Astrocyte (in vitro differentiated cells and primary cell): Measurements from ENCODE around the gene DNASE1L3. TPM values are rescaled to one million over a fixed set of nuclear protein-coding genes. Genes with fewer than 3 reads are reported as not detected.

Source experiments
- DNase-seq: peaks from one replicate; pipeline ENCODE4 v3.0.0-alpha.2; 2010; ENCODE audit warnings: low read depth
- FAIRE-seq: peaks from 2 replicates; lab custom pipeline; 2011; peaks lifted over from hg19 to GRCh38; lab: Jason Lieb, UNC
- H2AFZ ChIP-seq: 2 replicates; pipeline ENCODE4 v1.6.0; 2012; ENCODE audit warnings: low read depth, low read length, inconsistent platforms
- H3K27ac ChIP-seq: 2 replicates; pipeline ENCODE4 v1.5.1; 2011; ENCODE audit warnings: low read depth, low read length, inconsistent platforms
- H3K27me3 ChIP-seq: 2 replicates; pipeline ENCODE4 v1.6.0; 2011; ENCODE audit warnings: low read length, inconsistent platforms; ENCODE audit not compliant: insufficient read depth
- H3K36me3 ChIP-seq: 2 replicates; pipeline ENCODE4 v1.5.1; 2011; ENCODE audit warnings: low read length, inconsistent platforms; ENCODE audit not compliant: insufficient read depth
- H3K4me1 ChIP-seq: 2 replicates; pipeline ENCODE4 v1.5.1; 2011; ENCODE audit warnings: low read length, inconsistent platforms; ENCODE audit not compliant: insufficient read depth
- H3K4me2 ChIP-seq: 2 replicates; pipeline ENCODE4 v1.6.0; 2012; ENCODE audit warnings: low read length, inconsistent platforms
- H3K4me3 ChIP-seq: 2 replicates; pipeline ENCODE4 v1.5.1; 2011; ENCODE audit warnings: low read depth, mild to moderate bottlenecking, low read length, inconsistent platforms; ENCODE audit not compliant: insufficient read depth
- H3K79me2 ChIP-seq: 2 replicates; pipeline ENCODE4 v1.6.0; 2012; ENCODE audit warnings: mild to moderate bottlenecking, low read length, inconsistent platforms; ENCODE audit not compliant: insufficient read depth
- H3K9ac ChIP-seq: 2 replicates; pipeline ENCODE4 v1.6.0; 2012; ENCODE audit warnings: mild to moderate bottlenecking, low read length, inconsistent platforms
- H3K9me3 ChIP-seq: 2 replicates; pipeline ENCODE4 v1.5.1; 2012; ENCODE audit warnings: low read depth, mild to moderate bottlenecking, low read length, inconsistent platforms; ENCODE audit not compliant: insufficient read depth
- H4K20me1 ChIP-seq: 2 replicates; pipeline ENCODE4 v1.6.0; 2012; ENCODE audit warnings: low read length, inconsistent platforms; ENCODE audit not compliant: insufficient read depth
- H3K27ac Mint-ChIP-seq: one replicate; pipeline ENCODE4 v1.8.0; 2021; ENCODE audit warnings: mild to moderate bottlenecking, mixed read lengths; ENCODE audit not compliant: unreplicated experiment
- H3K27me3 Mint-ChIP-seq: one replicate; pipeline ENCODE4 v1.8.0; 2021; ENCODE audit warnings: low read depth, mixed read lengths; ENCODE audit not compliant: unreplicated experiment
- H3K36me3 Mint-ChIP-seq: one replicate; pipeline ENCODE4 v1.8.0; 2021; ENCODE audit warnings: low read depth, mixed read lengths; ENCODE audit not compliant: unreplicated experiment
- H3K4me1 Mint-ChIP-seq: one replicate; pipeline ENCODE4 v1.8.0; 2021; ENCODE audit warnings: low read depth, mixed read lengths; ENCODE audit not compliant: unreplicated experiment
- H3K4me3 Mint-ChIP-seq: one replicate; pipeline ENCODE4 v1.8.0; 2021; ENCODE audit warnings: mild to moderate bottlenecking, moderate library complexity, mixed read lengths; ENCODE audit not compliant: unreplicated experiment
- H3K9me3 Mint-ChIP-seq: one replicate; pipeline ENCODE4 v1.8.0; 2021; ENCODE audit warnings: mild to moderate bottlenecking, mixed read lengths; ENCODE audit not compliant: unreplicated experiment
- EZH2 ChIP-seq: IDR thresholded peaks from 2 replicates; pipeline ENCODE4 v1.6.1; 2012; ENCODE audit warnings: mild to moderate bottlenecking, low read length, inconsistent platforms; ENCODE audit not compliant: insufficient read depth
- total RNA-seq: library from RNA; stranded (reverse); gene quantifications from 2 replicates; pipeline ENCODE4 v1.2.1, GENCODE V29; 2021
- TF ChIP-seq, protein P1 (sequence below): IDR thresholded peaks from 2 replicates; pipeline ENCODE4 v1.5.1; 2011; ENCODE audit warnings: low read depth, mild to moderate bottlenecking, inconsistent platforms, low read length, moderate library complexity; ENCODE audit not compliant: insufficient read depth

Gene DNASE1L3
- total RNA-seq, 1 donor from 2014 or later, result not detected

DNA sequence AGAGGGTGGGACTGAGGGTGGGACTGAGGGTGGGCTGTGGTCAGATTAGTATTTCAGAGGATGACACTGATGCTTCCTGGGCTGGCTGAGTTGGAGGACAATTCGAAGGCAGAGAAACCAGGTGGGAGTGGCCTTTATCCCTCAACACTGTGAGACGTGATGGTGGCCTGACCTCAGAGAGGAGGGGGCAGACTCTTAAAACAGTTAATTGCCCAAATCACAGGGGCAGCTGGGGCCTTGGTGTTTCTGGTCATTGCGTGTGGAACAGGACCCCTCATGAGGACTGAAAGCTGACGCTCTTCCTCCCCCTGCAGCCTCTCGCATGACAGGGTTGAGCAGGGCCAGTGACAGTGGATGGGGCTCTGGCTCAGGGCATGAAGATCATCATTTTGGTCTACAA is 18.7 kb downstream of the DNASE1L3 start:
- Histone ChIP-seq H3K4me2 (no peak overlapping the region), H3K27ac (no peak overlapping the region), H3K79me2 (no peaks in the 10 kb centered on the region), H3K4me3 (no peak overlapping the region), H3K9ac (no peak overlapping the region), H3K27me3 (no peaks in the 10 kb centered on the region), H3K9me3 (no peaks in the 10 kb centered on the region), H2AFZ (no peak overlapping the region), H3K36me3 (no peaks in the 10 kb centered on the region), H3K4me1 (no peaks in the 10 kb centered on the region), H4K20me1 (no peaks in the 10 kb centered on the region)
- H3K4me1 Mint-ChIP-seq, result peaks cover 2% of the 10 kb centered on the region
- H3K36me3 Mint-ChIP-seq, result no peaks in the 10 kb centered on the region
- H3K9me3 Mint-ChIP-seq, result no peaks in the 10 kb centered on the region
- no peak overlapping the region for H3K27ac Mint-ChIP-seq
- H3K4me3 Mint-ChIP-seq, result no peak overlapping the region
- FAIRE-seq (no peak), DNase-seq (no peak)
- TF ChIP-seq, protein P1, sequence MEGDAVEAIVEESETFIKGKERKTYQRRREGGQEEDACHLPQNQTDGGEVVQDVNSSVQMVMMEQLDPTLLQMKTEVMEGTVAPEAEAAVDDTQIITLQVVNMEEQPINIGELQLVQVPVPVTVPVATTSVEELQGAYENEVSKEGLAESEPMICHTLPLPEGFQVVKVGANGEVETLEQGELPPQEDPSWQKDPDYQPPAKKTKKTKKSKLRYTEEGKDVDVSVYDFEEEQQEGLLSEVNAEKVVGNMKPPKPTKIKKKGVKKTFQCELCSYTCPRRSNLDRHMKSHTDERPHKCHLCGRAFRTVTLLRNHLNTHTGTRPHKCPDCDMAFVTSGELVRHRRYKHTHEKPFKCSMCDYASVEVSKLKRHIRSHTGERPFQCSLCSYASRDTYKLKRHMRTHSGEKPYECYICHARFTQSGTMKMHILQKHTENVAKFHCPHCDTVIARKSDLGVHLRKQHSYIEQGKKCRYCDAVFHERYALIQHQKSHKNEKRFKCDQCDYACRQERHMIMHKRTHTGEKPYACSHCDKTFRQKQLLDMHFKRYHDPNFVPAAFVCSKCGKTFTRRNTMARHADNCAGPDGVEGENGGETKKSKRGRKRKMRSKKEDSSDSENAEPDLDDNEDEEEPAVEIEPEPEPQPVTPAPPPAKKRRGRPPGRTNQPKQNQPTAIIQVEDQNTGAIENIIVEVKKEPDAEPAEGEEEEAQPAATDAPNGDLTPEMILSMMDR, result no peak
- TF ChIP-seq EZH2, result no peak
- peaks cover 11% of the 10 kb centered on the region for H3K27me3 Mint-ChIP-seq

DNA sequence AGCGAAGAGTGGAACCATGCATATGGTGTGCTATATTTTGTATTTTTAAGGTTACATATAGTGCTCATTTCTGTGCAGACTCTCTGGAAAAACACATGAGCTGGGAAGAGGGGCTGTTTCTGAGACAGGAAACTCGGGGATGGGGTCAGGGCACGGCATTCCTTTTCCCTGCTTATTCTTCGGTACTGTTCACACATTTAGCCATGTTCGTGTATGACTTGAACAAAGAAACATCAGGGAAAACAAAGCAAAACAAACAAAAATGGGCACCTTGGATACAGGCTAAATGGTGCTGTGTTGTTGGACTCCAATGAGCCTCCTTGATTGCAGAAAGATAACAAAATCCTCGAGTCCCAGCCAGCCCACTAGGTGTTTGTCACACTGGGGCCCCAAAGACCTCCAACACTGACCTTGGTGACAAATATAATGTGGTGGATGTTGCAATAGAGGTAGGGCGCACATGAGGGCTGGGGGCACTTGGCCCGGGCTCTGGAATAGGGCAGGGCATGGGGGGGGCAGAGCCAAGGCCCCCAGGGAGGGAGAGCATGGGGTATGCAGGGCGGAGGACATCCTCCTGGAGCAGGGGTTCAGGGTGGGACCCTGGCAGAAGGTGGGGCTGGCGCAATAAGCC is 19.3 kb downstream of the DNASE1L3 start:
- no peak overlapping the region for H3K4me3 Mint-ChIP-seq
- H3K27ac Mint-ChIP-seq, result no peak overlapping the region
- no peaks in the 10 kb centered on the region for H3K36me3 ChIP-seq
- DNase-seq (no peak), FAIRE-seq (no peak)
- peaks cover 2% of the 10 kb centered on the region for H3K4me1 Mint-ChIP-seq
- no peaks in the 10 kb centered on the region for H3K27me3 ChIP-seq
- no peak overlapping the region for H3K4me3 ChIP-seq
- no peaks in the 10 kb centered on the region for H3K79me2 ChIP-seq
- no peak overlapping the region for H2AFZ ChIP-seq
- H3K9me3 Mint-ChIP-seq, result no peaks in the 10 kb centered on the region
- no peak overlapping the region for H3K9ac ChIP-seq
- peaks cover 11% of the 10 kb centered on the region for H3K27me3 Mint-ChIP-seq
- H3K4me1 ChIP-seq, result no peaks in the 10 kb centered on the region
- no peaks in the 10 kb centered on the region for H4K20me1 ChIP-seq
- H3K36me3 Mint-ChIP-seq, result no peaks in the 10 kb centered on the region
- H3K4me2 ChIP-seq, result no peak overlapping the region
- no peaks in the 10 kb centered on the region for H3K9me3 ChIP-seq
- TF ChIP-seq, protein P1, result no peak
- no peak for TF ChIP-seq EZH2
- no peak overlapping the region for H3K27ac ChIP-seq

DNA sequence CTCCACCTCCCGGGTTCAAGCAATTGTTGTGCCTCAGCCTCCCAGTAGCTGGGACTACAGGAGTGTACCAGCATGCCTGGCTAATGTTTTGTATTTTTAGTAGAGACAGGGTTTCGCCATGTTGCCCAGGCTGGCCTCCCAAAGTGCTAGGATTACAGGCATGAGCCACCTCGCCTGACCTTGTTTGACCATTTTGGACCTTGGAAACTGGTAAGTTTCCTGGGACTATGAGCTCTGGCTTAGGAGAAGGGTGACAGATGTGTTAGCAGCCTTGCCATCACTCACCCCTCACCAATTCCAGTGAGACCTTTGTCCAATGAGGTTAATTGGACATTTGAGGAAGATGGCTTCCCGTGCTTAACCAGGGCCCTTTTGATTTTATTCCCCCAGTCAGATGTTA is 19.9 kb downstream of the DNASE1L3 start:
- Histone ChIP-seq H3K36me3 (no peaks in the 10 kb centered on the region), H3K4me1 (no peaks in the 10 kb centered on the region), H3K9me3 (no peaks in the 10 kb centered on the region), H3K9ac (no peak overlapping the region), H3K4me3 (no peak overlapping the region), H3K27ac (no peak overlapping the region), H3K4me2 (no peak overlapping the region), H3K27me3 (no peaks in the 10 kb centered on the region), H2AFZ (no peak overlapping the region), H4K20me1 (no peaks in the 10 kb centered on the region), H3K79me2 (no peaks in the 10 kb centered on the region)
- no peaks in the 10 kb centered on the region for H3K9me3 Mint-ChIP-seq
- H3K4me3 Mint-ChIP-seq, result no peak overlapping the region
- H3K27me3 Mint-ChIP-seq, result peaks cover 11% of the 10 kb centered on the region
- TF ChIP-seq EZH2, result no peak
- TF ChIP-seq, protein P1, result no peak
- H3K4me1 Mint-ChIP-seq, result peaks cover 2% of the 10 kb centered on the region
- no peaks in the 10 kb centered on the region for H3K36me3 Mint-ChIP-seq
- H3K27ac Mint-ChIP-seq, result no peak overlapping the region
- no peak for FAIRE-seq
- no peak for DNase-seq
